ENCODE data around the gene RBM15. TPM values are rescaled to one million over a fixed set of nuclear protein-coding genes. Genes with fewer than 3 reads are reported as not detected.

RBM15 gene
- total and polyA plus RNA-seq, 2 donors (not counting 3 experiments of a cell fraction or from before 2014, with no cell fraction given), result 8.5 to 29.5 TPM

DNA sequence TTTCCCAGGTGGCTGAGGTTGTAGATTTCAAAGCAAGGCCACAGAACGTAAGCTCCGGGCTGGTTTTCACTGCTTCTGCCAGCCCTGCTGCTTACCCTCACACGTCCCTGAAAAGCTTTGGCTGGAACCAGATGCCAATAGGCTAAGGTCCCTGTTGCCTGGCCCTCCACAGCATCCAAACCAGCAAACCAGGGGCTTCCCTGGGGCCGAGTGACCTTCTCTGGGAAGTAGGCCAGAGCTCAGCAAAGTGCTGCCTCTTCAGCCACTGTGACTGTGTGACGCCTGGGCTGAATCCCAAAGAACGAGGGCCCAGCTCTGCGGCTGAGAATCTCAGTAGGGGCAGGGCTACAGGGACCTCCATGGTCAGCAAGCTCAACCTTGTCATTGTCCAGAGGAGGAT is 28.9 kb upstream of the RBM15 start:
- FAIRE-seq, result no peak
- intact Hi-C loops (cut with micrococcal nuclease) (no loop called here), dilution Hi-C loops (cut with MboI; ENCODE audit: extremely low pct_ligation_motif_present, low sequenced_read_pairs) (no loop called here)
- no peak overlapping the region for H3K4me3 ChIP-seq (replicated peaks in 1 of 3; ENCODE audit: insufficient read depth in 1 of 3, low read depth in 1 of 3, low read length in 3 of 3)
- H3K4me1 ChIP-seq (ENCODE audit: control insufficient read depth, extremely low read depth, insufficient read depth, low read length), result no peaks in the 10 kb centered on the region
- no peaks in the 10 kb centered on the region for H3K36me3 ChIP-seq (ENCODE audit: control insufficient read depth in 2 of 2, extremely low read depth in 1 of 2, insufficient read depth in 2 of 2, low read length in 2 of 2)
- ChIA-PET CTCF (interaction anchor here (1.3 to 23.0 kb wide), 9 partner anchors 10 to 222 kb away, joined by 4 to 1577 read pairs (median 7); partner anchors contain the start of gene KCNC4), POLR2A (no interaction called here)
- BruUV-seq (replicated peaks), result no TSS peak
- no peak overlapping the region for H3K27ac ChIP-seq (ENCODE audit: insufficient read depth, low read depth, low read length)
- H3K27me3 ChIP-seq (ENCODE audit: control insufficient read depth in 2 of 2, insufficient read depth in 2 of 2, low read length in 2 of 2), result peaks cover under 1% of the 10 kb centered on the region in 2 experiments
- H3K79me2 ChIP-seq (ENCODE audit: control insufficient read depth, insufficient read depth, low read length), result no peaks in the 10 kb centered on the region
- H3K4me2 ChIP-seq (ENCODE audit: insufficient read depth, low read length), result no peak overlapping the region
- H3K9me1 ChIP-seq (replicated peaks; ENCODE audit: control insufficient read depth, extremely low read depth, insufficient read depth, low read length), result no peaks in the 10 kb centered on the region
- TF ChIP-seq EZH2 (IDR thresholded peaks at IDR 0.05; ENCODE audit: borderline replicate concordance, low read depth, low read length, severe bottlenecking) (no peak), POLR2AphosphoS5 (IDR thresholded peaks at IDR 0.05; ENCODE audit: insufficient read depth, low read depth, low read length) (no peak), GATA2 (IDR thresholded peaks at IDR 0.05; ENCODE audit: insufficient read depth, insufficient read length, low read depth, low read length) (no peak), FOS (IDR thresholded peaks at IDR 0.05; ENCODE audit: borderline replicate concordance, insufficient read depth, low read length) (no peak), JUN (IDR thresholded peaks at IDR 0.05; ENCODE audit: borderline replicate concordance, insufficient read depth, insufficient read length, low read depth) (no peak), MYC (IDR thresholded peaks at IDR 0.05; ENCODE audit: low read depth, low read length) (no peak), POLR2A (IDR thresholded peaks at IDR 0.05; ENCODE audit: low read depth, low read length) (no peak)
- TF ChIP-seq, protein P1, sequence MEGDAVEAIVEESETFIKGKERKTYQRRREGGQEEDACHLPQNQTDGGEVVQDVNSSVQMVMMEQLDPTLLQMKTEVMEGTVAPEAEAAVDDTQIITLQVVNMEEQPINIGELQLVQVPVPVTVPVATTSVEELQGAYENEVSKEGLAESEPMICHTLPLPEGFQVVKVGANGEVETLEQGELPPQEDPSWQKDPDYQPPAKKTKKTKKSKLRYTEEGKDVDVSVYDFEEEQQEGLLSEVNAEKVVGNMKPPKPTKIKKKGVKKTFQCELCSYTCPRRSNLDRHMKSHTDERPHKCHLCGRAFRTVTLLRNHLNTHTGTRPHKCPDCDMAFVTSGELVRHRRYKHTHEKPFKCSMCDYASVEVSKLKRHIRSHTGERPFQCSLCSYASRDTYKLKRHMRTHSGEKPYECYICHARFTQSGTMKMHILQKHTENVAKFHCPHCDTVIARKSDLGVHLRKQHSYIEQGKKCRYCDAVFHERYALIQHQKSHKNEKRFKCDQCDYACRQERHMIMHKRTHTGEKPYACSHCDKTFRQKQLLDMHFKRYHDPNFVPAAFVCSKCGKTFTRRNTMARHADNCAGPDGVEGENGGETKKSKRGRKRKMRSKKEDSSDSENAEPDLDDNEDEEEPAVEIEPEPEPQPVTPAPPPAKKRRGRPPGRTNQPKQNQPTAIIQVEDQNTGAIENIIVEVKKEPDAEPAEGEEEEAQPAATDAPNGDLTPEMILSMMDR (IDR thresholded peaks at IDR 0.05; ENCODE audit: extremely low read depth in 1 of 2, insufficient read depth in 1 of 2, low read depth in 1 of 2, low read length in 2 of 2), result no peak
- TF ChIP-seq, protein P2, sequence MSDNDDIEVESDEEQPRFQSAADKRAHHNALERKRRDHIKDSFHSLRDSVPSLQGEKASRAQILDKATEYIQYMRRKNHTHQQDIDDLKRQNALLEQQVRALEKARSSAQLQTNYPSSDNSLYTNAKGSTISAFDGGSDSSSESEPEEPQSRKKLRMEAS (IDR thresholded peaks at IDR 0.05; ENCODE audit: insufficient read depth, insufficient read length), result no peak
- no peaks in the 10 kb centered on the region for H4K20me1 ChIP-seq (replicated peaks; ENCODE audit: control insufficient read depth, extremely low read depth, insufficient read depth, low read length)
- H3K9ac ChIP-seq (replicated peaks; ENCODE audit: extremely low read depth, insufficient read depth, low read length), result no peak overlapping the region
- no peak for DNase-seq (ENCODE audit: low read depth, low spot score)
- no peaks in the 10 kb centered on the region for H3K9me3 ChIP-seq (replicated peaks; ENCODE audit: control insufficient read depth, insufficient read depth, low read length)
- H2AFZ ChIP-seq (ENCODE audit: low read depth, low read length), result no peak overlapping the region

Data from endothelial cell of umbilical vein (primary cell).